Right renal pelvis (tissue), 4 donors: Measurements from ENCODE around the gene PIPOX. TPM values are rescaled to one million over a fixed set of nuclear protein-coding genes. Genes with fewer than 3 reads are reported as not detected.

Experiments used
- DNase-seq, 4 donors: peaks; one replicate each; pipeline ENCODE4 v3.0.0-alpha.2; 2013; ENCODE audit warnings: low read depth in 4 of 4, low spot score in 3 of 4, missing footprints in 1 of 4
- polyA plus RNA-seq, 4 donors: library from polyadenylated mRNA; unstranded; fragments of 120-200 nt; gene quantifications; one replicate each; pipeline ENCODE4 v1.2.1, GENCODE V29; 2013; ENCODE audit not compliant: insufficient read length in 4 of 4

The PIPOX gene
- polyA plus RNA-seq, 4 donors, result 5.6 to 11.6 (median 9.1) TPM

DNA sequence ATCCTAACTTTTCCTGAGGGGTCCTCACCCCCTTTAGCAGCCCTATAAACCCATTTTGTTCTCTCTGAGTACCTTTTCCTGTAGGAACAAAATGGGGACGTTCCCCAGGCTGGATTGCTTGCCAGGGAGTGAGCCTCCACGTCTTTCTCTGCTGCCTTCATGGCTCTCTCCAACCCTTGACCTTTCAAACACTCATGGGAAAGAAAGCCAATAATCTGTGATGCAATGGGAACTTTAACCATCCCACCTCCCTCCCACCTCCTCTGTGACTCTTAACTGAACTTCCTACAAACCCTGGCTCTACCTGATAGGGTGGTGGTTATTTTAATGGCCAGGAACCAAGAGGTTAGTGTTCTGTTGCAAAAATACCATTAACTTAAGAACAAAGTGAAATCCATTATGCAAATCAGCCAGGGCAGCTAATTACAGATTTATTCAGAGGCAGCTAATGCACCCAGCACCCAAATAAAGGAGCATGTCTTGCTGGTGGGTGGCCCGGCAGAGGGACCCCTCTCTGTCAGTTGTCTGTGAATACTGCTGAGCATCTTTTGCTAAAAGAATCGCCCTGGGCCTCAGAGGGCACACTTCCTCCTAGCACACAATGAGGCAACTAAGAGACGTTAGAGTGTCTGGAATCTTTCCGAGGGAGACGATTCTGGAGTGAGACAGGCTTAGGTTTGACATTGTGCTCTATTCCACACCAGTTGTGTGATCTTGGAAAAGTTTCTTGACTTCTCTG is 3.0 kb downstream of the PIPOX start:
- DNase-seq, result no peak

DNA sequence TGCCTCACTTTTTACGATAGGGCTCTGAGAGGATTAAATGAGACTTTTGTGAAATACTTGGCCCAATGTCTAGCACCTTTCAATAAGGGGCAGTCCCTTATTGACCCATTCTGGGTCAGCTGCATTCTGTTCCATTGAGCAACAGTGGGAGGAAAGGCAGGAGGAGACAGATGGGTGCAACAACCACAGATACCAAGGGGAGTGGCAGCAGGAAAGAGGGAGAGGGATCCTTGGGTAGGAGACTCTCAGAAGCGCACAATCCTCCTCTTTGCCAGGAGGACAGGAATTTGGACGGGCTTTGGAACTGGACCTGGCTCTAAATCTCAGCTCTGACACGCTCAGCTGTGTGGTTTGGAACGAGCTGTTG is 3.5 kb downstream of the PIPOX start:
- DNase-seq, result no peak

DNA sequence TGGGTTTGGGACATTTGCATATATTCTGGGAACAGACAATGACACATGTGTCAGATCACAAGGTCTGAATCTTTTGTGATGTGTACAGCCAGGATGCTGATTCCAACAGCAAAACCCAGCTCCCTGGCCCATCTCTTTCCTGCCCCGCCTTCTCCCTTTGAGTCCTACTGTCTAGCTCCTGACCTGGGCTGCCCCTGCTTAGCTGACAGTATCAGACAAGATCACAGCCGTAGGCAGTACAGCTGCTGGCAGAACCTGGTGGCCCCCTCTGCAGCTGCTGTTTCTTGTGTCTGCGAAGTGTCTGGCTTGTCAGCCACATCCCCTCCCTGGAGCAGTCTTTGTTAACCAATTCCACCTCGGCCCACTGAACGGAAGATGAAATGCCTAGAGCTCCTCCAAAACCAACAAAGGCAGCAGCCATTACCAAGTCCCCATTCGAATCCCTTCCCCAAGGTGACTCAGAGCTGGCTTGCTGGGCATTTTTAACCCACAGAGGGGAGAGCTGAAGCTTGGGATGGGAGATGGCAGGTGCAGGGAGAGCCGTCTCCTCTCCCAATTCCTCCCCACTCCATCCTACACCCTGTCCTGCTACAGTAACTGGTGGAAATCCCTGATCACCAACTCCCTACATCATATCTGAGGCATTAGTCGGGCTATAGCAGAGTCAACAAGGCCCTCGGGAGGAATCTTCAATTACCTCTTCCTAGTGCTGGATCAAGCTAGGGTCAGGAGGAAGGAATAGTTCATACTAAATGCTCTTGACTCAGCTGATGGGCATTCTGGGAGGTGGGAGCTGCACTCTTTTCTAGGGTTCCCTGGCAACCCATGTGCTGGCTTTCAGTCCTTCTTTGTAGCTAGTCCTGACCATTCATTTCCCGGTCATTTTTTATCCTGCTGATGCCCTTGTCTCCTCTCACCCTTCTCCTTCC is 5.8 kb downstream of the PIPOX start:
- no peak for DNase-seq

DNA sequence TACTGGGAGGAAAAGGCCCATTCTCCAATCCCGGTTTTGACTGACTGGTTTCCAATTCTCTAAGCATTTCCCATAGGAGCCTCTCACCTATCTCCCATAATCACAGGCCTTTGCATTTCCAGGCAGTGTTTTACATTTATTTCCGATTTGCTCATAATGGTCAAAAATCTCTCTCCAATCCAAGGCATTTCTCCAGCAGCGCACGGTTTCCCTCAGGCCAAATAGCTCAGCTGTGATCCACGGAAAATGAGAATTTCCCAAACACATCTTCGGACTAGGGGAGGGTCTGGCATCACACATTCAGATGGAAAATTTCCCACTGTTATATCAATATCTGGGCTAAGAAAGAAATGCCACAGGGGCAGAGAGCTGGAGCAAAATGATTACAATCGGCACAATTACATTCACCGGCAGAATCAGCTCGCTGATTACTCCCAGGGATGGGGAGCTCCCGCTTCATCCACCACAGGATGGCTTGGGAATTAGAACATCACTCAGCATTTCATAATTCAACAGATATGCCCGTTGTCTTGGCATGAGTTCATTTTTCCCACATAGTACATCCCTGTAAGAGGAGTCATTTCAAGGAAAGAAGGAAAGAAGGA is 6.7 kb downstream of the PIPOX start:
- DNase-seq, result no peak

DNA sequence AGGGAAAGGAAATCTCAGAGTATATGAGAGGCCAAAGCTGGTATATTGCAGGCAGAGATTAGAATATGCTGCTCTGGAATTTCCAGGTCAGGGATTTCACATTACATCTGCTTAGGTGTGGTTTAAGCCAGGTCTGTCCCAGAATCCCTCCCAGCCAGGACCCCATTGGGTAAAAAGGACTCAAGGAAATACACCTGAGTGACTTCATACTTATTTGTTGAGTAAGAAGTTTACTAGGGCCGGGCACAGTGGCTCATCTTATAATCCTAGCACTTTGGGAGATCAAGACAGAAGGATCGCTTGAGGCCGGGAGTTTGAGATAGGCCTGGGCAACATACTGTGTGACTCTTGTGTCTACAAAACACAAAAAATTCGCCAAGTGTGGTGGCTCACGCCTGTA is 7.2 kb downstream of the PIPOX start:
- DNase-seq, result no peak

DNA sequence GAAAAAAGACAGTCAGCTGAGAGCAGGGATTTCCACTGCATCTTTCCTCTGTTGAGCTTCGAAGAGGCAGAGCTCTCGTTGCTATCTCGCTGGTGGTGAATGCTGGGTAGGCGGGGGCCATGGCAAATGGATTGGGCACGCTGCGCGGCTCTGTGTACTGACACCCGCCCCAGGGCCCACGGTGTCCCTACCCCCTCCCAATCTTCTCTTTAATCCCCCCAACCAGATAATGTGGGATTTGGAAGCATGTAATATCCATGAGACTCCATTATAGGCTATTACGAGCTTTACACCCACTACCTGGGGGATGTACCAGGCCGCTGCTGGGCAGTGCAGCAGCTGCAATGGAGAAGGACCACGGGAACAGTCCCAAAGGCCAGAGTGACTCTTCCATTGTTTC is 8.3 kb downstream of the PIPOX start:
- DNase-seq, result no peak

DNA sequence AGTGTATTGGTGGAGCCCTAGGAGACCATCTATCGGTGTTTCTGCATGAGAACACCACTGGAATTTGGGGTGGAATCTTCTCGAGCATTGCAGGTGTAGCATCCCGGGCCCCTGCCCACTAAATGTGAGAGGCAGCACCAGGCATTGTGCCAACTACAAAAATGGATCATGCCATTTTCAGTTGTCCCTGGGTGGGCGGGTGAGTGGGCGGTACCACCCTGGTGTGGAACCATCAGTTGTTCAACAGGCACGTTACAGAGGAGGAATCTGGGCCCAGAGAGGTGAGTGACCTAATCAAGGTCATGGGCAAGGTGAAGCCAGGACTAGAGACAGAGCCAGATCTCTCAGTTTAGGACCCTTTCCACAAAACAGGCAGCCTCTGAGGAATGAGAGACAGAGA is 8.8 kb downstream of the PIPOX start:
- DNase-seq, result no peak

DNA sequence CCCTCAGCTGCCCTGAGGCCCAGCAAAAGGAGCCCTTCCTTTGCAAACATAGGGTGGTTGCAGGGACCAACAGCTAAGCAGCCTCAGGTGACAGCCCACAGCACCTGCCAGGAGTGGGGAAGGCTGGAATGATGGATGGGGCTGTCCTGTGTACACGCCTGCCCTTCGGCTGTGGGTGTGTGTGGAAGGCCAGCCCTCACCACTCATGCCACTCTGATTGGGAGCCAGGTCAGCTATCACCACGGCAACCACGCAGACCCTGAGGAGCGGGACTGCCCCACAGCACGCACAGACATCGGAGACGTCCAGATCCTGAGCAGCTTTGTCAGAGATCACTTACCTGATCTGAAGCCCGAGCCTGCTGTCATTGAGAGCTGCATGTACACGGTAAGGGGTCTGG is 11.9 kb downstream of the PIPOX start:
- no peak for DNase-seq

DNA sequence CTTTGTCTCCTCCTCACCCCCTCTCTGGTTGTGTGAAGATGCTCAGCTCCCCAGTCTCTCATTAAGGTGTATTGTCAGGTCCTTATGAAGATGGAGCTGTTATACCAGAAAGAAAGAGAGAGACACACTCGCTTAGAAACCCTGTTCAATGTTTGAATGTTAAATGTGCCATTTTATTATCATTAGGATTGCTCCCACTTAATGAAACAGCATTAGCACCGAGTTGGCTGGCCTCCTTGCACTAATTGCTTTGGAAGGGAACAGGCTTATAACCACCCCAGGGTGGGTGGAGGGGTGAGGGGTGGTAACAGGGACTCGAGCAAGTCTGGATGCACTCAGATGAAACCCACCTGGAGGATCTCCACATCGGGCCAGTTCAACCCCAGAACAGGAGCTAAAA is 14.4 kb downstream of the PIPOX start:
- DNase-seq, result no peak

DNA sequence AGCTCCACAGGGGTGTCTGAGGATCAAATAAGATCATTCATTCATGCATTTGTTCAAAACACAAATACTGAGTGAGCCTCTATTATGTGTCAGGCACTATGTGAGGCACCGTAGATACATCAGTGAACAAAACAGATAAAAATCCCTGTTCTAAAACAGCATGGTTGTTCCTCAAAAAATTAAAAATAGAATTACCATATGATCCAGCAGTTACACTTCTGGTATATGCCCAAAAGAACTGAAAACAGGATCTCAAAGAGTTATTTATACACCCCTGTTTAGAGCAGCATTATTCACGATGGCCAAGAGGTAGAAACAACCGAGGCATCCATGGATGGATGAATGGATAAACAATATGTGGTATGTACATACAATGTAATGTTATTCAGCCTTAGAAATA is 15.4 kb downstream of the PIPOX start:
- no peak for DNase-seq

DNA sequence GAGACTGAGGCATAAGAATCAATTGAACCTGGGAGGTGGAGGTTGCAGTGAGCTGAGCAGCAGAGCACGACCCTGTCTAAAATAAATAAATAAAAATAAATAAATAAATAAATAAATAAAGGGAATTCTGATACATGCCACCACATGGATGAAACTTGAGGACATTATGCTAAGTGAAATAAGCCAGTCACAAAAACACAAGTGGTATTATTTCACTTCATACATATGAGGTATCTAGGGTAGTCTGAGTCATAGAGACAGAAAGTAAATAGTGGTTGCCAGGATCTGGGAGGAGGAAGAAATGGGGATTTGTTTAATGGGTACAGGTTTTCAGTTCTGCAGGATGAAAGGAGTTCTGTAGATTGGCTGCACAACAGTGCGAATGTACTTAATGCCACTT is 16.3 kb downstream of the PIPOX start:
- no peak for DNase-seq

DNA sequence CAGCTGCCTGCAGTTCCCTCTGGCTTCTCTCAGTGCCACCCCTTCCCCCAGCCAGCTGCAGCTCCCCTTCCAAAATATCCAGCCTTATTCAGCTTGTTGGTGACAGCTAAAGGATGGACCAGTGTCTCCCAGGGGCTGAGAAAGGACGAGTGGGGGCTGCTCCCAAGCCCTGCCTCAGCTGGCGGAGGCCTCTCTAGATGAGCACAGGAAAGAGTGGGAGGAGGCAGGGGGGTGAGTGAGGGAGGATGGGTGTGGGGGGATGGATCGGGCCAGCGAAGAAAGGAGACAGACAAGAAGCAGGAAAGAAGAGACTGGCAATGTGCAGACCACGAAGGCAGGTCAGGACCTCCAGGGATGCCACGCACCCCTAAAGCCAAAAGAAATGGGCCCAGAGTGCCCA is 17.5 kb downstream of the PIPOX start:
- no peak for DNase-seq

DNA sequence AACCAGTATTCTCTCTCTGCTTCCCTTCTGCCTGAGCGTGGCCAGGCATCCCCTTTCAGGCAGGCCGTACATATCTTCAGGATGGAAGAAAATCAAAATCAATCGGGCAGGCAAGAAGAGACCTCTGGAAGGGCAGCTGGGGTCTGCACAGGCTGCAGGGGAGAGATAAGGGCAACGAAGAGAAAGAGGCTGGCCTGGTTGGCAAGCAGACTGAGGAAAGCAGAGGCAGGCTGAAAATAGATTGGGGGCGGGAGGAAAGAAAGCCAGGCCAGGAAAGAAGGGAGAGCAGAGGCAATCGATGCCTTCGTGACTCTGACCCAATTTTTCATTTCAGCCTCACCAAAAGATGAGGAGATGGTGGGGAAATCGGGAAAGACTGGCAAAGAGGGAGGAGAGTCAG is 18.1 kb downstream of the PIPOX start:
- no peak for DNase-seq

DNA sequence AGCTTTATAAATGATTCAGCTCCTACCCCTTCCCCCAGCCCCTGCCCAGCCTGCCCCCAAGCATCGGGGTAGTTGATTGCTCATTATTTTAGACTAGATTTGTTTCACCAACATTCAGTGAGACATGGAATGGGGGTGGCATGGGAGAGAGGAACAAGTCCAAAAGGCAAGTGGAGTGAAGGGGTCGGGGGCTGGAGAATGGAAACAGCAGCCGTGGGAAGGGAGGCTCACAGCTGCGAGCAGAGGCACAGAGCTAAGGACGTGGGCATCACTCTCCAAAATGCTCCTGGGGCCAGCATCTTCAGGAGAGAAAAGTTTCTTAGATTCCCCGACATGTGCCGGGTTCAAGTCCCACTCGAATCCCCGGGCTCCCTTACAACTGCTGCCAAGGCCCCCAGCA is 19.3 kb downstream of the PIPOX start:
- DNase-seq, result no peak

DNA sequence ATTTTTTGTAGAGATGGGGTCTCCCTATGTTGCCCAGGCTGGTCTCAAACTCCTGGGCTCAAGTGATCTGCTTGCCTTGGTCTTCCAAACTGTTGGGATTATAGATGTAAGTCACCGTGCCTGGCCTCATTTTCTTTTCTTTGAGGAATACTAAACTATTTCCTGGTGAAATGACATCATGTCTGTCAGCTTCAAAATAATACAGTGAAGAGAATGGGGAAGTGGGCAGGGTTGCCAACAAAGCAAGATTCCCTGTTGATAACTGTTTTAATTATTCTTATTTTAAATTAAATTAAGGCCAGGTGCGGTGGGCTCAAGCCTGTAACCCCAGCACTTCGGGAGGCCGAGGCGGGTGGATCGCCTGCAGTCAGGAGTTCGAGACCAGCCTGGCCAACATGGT is 21.1 kb downstream of the PIPOX start:
- no peak for DNase-seq

DNA sequence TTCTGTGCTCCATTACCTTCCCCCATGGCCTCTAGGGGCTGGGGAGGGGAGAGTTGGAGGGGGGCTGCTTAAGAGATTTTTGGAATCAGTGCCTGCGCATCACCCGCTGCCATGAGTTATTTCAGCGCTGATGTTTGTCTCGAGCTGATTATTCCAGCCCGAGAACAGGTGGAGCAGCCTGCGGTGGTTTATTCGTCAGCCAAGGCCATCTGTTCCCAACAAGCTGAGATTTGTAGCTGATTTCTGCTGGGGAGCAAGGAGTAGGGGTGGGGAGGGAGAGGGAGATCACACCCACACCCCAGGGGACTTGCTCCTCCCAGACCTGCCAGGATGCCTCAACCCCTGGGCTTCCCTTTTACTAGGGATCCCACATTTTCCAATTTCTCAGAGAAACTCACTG is 23.1 kb downstream of the PIPOX start:
- DNase-seq, result no peak

DNA sequence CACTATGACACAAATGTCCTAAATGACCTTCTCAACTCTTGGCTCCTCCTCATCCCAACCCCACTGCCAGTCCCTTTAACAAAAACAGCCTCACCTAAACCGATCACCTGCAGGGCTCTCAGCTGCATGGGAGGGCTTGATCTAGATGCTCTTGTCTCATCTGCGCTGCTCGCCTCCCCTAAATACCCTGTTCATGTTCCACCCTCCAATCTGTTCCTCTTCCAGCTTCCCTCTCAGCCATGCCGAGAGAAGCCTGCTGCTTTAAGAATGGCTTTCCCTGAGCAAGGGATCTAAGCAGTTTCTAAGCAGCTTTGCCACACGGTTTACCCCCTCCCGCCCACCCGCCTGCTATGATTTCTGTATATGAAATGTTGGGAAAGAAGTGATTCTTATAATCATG is 23.7 kb downstream of the PIPOX start:
- no peak for DNase-seq

DNA sequence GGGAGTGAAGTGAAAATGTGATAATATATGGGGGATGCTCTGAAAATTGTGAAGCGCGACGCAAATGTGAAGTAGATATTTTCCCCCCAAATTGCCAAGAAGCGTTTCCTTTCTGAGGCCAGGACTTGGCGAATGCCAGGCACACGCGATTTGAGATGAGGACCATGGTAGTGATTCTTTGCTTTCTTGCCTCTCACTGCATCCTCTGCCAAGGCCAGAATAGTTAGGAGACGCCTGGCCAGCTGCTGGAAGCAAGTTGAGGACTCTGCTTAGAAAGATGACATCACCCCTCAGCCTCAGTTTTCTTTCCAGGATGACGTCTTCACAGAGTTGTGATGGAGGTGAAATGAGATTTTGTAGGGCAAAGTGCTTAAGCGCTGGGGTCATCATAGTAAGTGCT is 25.9 kb downstream of the PIPOX start:
- DNase-seq, result no peak

DNA sequence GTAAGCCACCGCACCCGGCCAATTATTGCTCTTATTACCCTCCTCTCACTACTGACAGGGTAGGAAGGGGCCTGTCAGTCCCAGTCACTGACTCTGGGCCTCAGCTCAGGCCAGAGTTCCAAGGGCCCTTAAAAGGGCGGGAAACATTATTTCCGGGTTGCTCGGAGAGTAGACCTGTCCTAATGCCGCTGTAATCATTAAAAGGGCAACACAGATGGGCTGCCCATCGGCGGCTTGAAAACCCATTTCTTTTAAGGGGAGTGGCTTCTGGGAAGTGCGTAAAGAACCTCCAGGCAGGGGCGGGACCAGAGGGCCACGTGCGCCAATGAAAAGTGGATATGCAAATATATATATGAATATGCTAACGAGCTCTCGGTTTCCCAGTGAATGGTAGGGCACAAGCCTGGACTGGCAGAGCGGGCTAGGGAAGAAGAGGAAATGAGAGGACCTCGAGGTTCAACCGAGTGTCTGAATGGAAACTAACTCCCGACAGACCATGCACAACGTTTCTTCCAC is 26.6 kb downstream of the PIPOX start:
- no peak for DNase-seq

DNA sequence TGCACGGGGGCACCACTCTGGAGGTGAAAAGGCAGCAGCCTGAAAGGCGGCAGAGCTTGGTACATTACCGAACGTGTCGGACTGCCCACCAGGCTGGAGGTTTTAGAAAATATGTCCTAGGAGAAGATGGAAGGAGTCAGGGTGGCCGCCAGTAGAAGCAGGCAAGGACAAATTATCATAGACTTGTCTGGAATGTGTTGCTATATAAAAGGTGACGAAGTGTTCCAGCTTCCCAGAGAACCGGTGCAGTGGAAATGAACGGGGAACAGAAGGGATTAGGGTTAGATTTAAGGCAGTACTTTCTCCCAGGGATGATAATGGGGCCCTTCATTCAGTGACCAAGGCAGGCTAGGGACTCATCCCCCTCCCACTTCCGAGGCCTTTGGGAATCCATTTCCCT is 27.4 kb downstream of the PIPOX start:
- no peak for DNase-seq

DNA sequence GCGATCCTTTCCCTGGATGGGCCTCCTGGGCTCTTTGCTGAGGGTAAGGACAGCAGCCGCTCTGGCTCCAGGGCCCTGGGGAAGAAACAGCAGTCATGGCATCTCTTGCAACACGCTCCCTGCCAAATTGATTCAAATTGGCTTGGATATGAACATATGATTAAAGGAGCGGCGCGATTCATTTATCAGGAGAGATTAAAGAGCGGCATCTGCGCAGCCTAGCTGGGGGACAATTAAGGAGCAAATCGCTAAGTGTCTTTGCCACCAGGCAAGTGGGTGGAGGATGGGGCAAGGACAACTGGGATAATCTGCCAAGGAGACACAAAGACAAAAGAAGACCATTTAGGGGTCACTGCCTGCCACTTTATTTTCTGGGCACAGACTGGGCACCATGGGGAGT is 27.8 kb downstream of the PIPOX start:
- DNase-seq, result no peak

DNA sequence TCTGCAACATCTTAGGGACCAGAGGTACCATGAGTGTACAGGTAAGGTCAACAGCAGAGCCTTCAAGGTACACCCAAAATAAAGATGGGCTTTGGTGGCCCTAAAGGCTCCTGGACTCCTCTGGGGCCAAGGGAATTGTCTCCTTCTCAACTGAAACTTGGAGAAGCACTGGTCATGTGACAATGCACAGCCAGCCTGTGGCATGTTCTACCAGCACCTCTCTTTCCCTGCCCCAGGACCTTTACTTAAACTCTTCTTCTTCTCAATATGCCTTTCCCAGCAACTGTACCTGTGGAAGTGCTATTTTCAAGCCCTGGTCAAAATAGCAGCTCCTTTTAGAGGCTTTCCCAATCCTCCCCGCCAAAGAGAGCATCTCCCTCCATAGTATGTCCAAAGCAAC is 28.4 kb downstream of the PIPOX start:
- no peak for DNase-seq
